Neural cell (in vitro differentiated cells): Measurements from ENCODE around the gene LKAAEAR1. TPM values are rescaled to one million over a fixed set of nuclear protein-coding genes. Genes with fewer than 3 reads are reported as not detected.

Experiments used
- H2AFZ ChIP-seq: fragments of 200-600, 300-800 bp; sonication (generic), shearing (Covaris generic); 2 replicates; pipeline ENCODE4 v1.6.0; 2014; ENCODE audit warnings: low read depth, mild to moderate bottlenecking, antibody characterized with exemption, low read length, moderate library complexity
- H3F3A ChIP-seq: fragments of 200-600 bp; shearing (Covaris generic); 2 replicates; pipeline ENCODE4 v1.6.1; 2016; ENCODE audit warnings: mild to moderate bottlenecking, moderate library complexity, mixed read lengths, antibody characterized with exemption, low read length; ENCODE audit not compliant: insufficient read depth, poor library complexity, severe bottlenecking
- H3K27ac ChIP-seq: fragments of 200-600, 300-800 bp; sonication (generic), shearing (Covaris generic); 2 replicates; pipeline ENCODE4 v1.5.1; 2014; ENCODE audit warnings: mild to moderate bottlenecking, low read length, moderate library complexity
- H3K27me3 ChIP-seq: fragments of 300-800, 200-600 bp; sonication (generic), shearing (Covaris generic); 2 replicates; pipeline ENCODE4 v1.6.0; 2014; ENCODE audit warnings: mild to moderate bottlenecking, low read depth, low read length, moderate library complexity; ENCODE audit not compliant: insufficient read depth
- H3K36me3 ChIP-seq: fragments of 300-800, 200-600 bp; sonication (generic), shearing (Covaris generic); 2 replicates; pipeline ENCODE4 v1.5.1; 2014; ENCODE audit warnings: mild to moderate bottlenecking, antibody characterized with exemption, low read length, moderate library complexity; ENCODE audit not compliant: insufficient read depth
- H3K4me2 ChIP-seq: fragments of 300-800, 200-600 bp; sonication (generic), shearing (Covaris generic); 2 replicates; pipeline ENCODE4 v1.6.0; 2014; ENCODE audit warnings: mild to moderate bottlenecking, low read length
- H3K4me3 ChIP-seq: fragments of 300-800, 200-600 bp; sonication (generic), shearing (Covaris generic); 2 replicates; pipeline ENCODE4 v1.5.1; 2014; ENCODE audit warnings: mild to moderate bottlenecking, low read length, moderate library complexity
- H3K79me2 ChIP-seq: fragments of 200-600 bp; shearing (Covaris generic); replicated peaks from 2 replicates; pipeline ENCODE4 v1.6.0; 2014; ENCODE audit warnings: mild to moderate bottlenecking, low read length, moderate library complexity; ENCODE audit not compliant: insufficient read depth
- H3K9ac ChIP-seq: fragments of 300-800, 200-600 bp; sonication (generic), shearing (Covaris generic); 2 replicates; pipeline ENCODE4 v1.6.1; 2016; ENCODE audit warnings: mild to moderate bottlenecking, low read length, mixed read lengths
- H3K9me2 ChIP-seq: fragments of 200-600 bp; shearing (Covaris generic); 2 replicates; pipeline ENCODE4 v1.6.1; 2016; ENCODE audit warnings: mild to moderate bottlenecking, low read length, mixed read lengths; ENCODE audit not compliant: insufficient read depth
- H3K9me3 ChIP-seq: fragments of 200-600, 300-800 bp; sonication (generic), shearing (Covaris generic); 2 replicates; pipeline ENCODE4 v1.6.1; 2016; ENCODE audit warnings: mild to moderate bottlenecking, mixed run types, low read length, moderate library complexity, mixed read lengths
- H4K20me1 ChIP-seq: fragments of 200-600 bp; shearing (Covaris generic); 2 replicates; pipeline ENCODE4 v1.6.1; 2016; ENCODE audit warnings: mild to moderate bottlenecking, mixed run types; ENCODE audit not compliant: insufficient read depth
- EP300 ChIP-seq: fragments of 450-650 bp; conservative IDR thresholded peaks from 2 replicates; pipeline ENCODE4 v1.6.1; 2014; ENCODE audit warnings: antibody characterized with exemption, mild to moderate bottlenecking, moderate library complexity; ENCODE audit not compliant: poor library complexity, severe bottlenecking
- EZH2 ChIP-seq: fragments of 200-600, 300-800 bp; shearing (Covaris generic), sonication (generic); IDR thresholded peaks from 2 replicates; pipeline ENCODE4 v1.6.1; 2014; ENCODE audit warnings: antibody characterized with exemption, low read length, borderline replicate concordance, mild to moderate bottlenecking; ENCODE audit not compliant: insufficient read depth, poor library complexity, severe bottlenecking
- MXI1 ChIP-seq: fragments of 450-650 bp; conservative IDR thresholded peaks from 2 replicates; pipeline ENCODE4 v1.6.1; 2014; ENCODE audit warnings: antibody characterized with exemption, mild to moderate bottlenecking; ENCODE audit not compliant: poor library complexity, severe bottlenecking
- POLR2AphosphoS5 ChIP-seq: IDR thresholded peaks from 2 replicates; pipeline ENCODE4 v1.6.1; 2012
- RAD21 ChIP-seq: fragments of 450-650 bp; conservative IDR thresholded peaks from 2 replicates; pipeline ENCODE4 v1.6.1; 2014; ENCODE audit warnings: antibody characterized with exemption, mild to moderate bottlenecking, moderate library complexity
- SMC3 ChIP-seq: fragments of 450-650 bp; conservative IDR thresholded peaks from 2 replicates; pipeline ENCODE4 v1.6.1; 2014; ENCODE audit warnings: antibody characterized with exemption, mild to moderate bottlenecking, moderate library complexity; ENCODE audit not compliant: poor library complexity
- TAF1 ChIP-seq: IDR thresholded peaks from 2 replicates; pipeline ENCODE4 v1.6.1; 2012; ENCODE audit warnings: low read depth
- polyA plus RNA-seq: library from polyadenylated mRNA; depleted of rRNA; stranded (reverse); fragments of >200 nt; gene quantifications from 2 replicates; pipeline ENCODE4 v1.2.3, GENCODE V29; 2014
- TF ChIP-seq, protein P1 (sequence below): IDR thresholded peaks from 2 replicates; pipeline ENCODE4 v1.6.1; 2012; ENCODE audit warnings: borderline replicate concordance
- TF ChIP-seq, protein P2 (sequence below): fragments of 450-650 bp; IDR thresholded peaks from 2 replicates; pipeline ENCODE4 v1.5.1; 2014; ENCODE audit warnings: antibody characterized with exemption, mild to moderate bottlenecking, moderate library complexity; ENCODE audit not compliant: poor library complexity, severe bottlenecking

The LKAAEAR1 gene
- polyA plus RNA-seq, 1 donor from 2014 or later, result 9.3 TPM

DNA sequence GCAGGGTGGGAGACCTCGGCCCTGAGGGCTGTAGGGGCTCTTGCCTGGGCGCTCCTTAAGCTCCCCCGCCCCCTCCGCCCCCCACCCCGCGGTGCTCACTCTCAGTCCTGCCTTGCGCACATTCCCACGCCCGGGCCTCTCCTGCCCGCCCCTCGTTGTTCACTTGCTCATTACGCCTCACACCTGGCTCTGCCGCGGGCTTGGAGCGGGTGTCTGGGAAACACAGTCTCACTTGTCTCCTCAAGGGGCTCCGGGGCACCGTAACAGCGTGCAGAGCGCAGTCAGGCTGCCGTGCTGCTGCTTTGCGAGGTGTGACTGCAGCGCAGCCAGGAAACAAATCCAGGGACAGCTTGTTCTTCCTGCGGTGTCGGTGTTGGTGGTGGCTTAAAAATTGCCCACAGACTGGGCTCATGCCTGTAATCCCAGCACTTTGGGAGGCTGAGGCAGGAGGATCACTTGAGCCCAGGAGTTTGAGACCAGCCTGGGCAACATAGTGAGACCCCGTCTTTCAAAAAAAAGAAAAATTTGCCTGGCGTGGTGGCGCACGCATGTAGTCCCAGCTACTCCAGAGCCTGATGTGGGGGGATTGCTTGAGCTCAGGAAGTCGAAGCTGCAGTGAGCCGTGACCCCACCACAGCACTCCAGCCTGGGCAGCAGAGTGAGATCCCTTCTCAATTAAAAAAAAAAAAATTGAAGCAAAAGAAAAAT, 18.6 kb upstream of the LKAAEAR1 start:
- peak overlapping the region; percentile 49 for H3K9ac ChIP-seq
- H3K36me3 ChIP-seq, result no peaks in the 10 kb centered on the region
- H3K4me3 ChIP-seq, result peak overlapping the region; percentile 59
- no peak overlapping the region for H2AFZ ChIP-seq
- H3K79me2 ChIP-seq, result no peaks in the 10 kb centered on the region
- peak; percentile 45 for TF ChIP-seq TAF1
- TF ChIP-seq, protein P1, sequence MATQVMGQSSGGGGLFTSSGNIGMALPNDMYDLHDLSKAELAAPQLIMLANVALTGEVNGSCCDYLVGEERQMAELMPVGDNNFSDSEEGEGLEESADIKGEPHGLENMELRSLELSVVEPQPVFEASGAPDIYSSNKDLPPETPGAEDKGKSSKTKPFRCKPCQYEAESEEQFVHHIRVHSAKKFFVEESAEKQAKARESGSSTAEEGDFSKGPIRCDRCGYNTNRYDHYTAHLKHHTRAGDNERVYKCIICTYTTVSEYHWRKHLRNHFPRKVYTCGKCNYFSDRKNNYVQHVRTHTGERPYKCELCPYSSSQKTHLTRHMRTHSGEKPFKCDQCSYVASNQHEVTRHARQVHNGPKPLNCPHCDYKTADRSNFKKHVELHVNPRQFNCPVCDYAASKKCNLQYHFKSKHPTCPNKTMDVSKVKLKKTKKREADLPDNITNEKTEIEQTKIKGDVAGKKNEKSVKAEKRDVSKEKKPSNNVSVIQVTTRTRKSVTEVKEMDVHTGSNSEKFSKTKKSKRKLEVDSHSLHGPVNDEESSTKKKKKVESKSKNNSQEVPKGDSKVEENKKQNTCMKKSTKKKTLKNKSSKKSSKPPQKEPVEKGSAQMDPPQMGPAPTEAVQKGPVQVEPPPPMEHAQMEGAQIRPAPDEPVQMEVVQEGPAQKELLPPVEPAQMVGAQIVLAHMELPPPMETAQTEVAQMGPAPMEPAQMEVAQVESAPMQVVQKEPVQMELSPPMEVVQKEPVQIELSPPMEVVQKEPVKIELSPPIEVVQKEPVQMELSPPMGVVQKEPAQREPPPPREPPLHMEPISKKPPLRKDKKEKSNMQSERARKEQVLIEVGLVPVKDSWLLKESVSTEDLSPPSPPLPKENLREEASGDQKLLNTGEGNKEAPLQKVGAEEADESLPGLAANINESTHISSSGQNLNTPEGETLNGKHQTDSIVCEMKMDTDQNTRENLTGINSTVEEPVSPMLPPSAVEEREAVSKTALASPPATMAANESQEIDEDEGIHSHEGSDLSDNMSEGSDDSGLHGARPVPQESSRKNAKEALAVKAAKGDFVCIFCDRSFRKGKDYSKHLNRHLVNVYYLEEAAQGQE, result no peak
- no peak for TF ChIP-seq EP300
- TF ChIP-seq POLR2AphosphoS5, result peak; percentile 59
- TF ChIP-seq MXI1, result peak; percentile 47
- no peak for TF ChIP-seq EZH2
- TF ChIP-seq RAD21, result peak; percentile 61
- TF ChIP-seq, protein P2, sequence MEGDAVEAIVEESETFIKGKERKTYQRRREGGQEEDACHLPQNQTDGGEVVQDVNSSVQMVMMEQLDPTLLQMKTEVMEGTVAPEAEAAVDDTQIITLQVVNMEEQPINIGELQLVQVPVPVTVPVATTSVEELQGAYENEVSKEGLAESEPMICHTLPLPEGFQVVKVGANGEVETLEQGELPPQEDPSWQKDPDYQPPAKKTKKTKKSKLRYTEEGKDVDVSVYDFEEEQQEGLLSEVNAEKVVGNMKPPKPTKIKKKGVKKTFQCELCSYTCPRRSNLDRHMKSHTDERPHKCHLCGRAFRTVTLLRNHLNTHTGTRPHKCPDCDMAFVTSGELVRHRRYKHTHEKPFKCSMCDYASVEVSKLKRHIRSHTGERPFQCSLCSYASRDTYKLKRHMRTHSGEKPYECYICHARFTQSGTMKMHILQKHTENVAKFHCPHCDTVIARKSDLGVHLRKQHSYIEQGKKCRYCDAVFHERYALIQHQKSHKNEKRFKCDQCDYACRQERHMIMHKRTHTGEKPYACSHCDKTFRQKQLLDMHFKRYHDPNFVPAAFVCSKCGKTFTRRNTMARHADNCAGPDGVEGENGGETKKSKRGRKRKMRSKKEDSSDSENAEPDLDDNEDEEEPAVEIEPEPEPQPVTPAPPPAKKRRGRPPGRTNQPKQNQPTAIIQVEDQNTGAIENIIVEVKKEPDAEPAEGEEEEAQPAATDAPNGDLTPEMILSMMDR, result peak; percentile 38
- TF ChIP-seq SMC3, result peak; percentile 59
- no peaks in the 10 kb centered on the region for H3K9me3 ChIP-seq
- H3K9me2 ChIP-seq, result no peaks in the 10 kb centered on the region
- H3K4me2 ChIP-seq, result no peak overlapping the region
- H3K27me3 ChIP-seq, result no peaks in the 10 kb centered on the region
- no peaks in the 10 kb centered on the region for H4K20me1 ChIP-seq
- H3F3A ChIP-seq, result no peaks in the 10 kb centered on the region
- peak overlapping the region; percentile 32 for H3K27ac ChIP-seq

DNA sequence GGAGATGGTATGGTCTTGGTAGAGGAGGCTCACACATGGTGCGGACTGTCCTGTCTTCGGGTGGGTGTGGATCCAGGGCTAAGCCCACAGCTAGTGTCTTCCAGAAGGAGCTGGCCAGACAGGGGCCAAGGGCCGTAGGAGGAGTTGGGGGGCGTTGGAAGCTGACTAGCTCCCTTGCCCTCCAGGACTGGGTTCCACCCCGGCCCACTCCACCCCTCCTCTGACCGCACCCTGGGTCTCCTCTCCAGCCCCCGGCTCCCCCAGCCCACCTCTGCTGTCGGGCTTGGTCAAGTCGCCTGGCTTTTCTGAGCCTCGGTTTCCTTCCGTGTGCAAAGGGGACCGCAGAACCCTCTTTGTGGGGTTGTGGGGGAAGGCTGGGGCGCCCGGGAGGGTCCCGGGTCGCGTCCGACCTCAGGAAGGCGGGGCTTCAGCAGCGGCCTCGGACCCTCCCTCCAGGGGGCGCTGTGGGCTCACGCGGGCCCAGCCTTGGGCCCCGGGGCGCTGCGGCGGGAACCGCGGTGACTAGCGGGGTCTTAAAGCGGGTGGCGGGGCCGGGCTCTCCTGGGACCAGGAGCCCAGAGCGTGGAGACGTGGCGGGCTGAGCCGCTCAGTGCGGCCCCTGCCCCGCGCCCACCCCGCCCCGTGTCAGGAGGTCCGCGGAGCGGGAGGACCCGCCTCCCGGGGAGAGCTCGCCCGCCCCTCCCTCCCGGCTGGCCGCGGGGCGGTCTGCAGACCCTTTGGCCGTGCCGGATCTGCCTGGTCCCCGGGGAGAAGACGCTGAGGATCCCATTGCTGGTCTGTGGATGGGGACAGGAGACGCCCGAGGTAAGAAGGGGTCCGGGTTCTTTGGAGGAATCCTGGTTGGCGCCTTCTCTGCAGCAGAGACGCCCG, 17.8 kb upstream of the LKAAEAR1 start:
- Histone ChIP-seq H3K4me2 (no peak overlapping the region), H4K20me1 (no peaks in the 10 kb centered on the region), H3F3A (no peaks in the 10 kb centered on the region), H3K27ac (peak overlapping the region; percentile 28), H3K79me2 (no peaks in the 10 kb centered on the region), H3K9me2 (no peaks in the 10 kb centered on the region), H3K27me3 (no peaks in the 10 kb centered on the region), H3K36me3 (no peaks in the 10 kb centered on the region), H3K9me3 (no peaks in the 10 kb centered on the region), H2AFZ (no peak overlapping the region), H3K4me3 (peak overlapping the region; percentile 59), H3K9ac (peak overlapping the region; percentile 49)
- TF ChIP-seq, protein P2, result peak; percentile 62
- TF ChIP-seq RAD21, result peak; percentile 39
- no peak for TF ChIP-seq EZH2
